Mesenchymal stem cell (in vitro differentiated cells and primary cell): Measurements from ENCODE around the gene INAFM1.

Experiments
- DNase-seq: peaks from one replicate; pipeline ENCODE4 v3.0.0-alpha.2; 2013
- H2AFZ ChIP-seq: one replicate; pipeline ENCODE4 v1.6.1; 2013; ENCODE audit warnings: low read depth, mild to moderate bottlenecking, control low read depth, inconsistent platforms, low read length, moderate library complexity
- H2AK5ac ChIP-seq: 2 replicates; pipeline ENCODE4 v1.6.1; 2013; ENCODE audit warnings: low read length, moderate library complexity, mild to moderate bottlenecking, inconsistent platforms; ENCODE audit not compliant: severe bottlenecking
- H2BK120ac ChIP-seq: one replicate; pipeline ENCODE4 v1.6.1; 2013; ENCODE audit warnings: low read depth, mild to moderate bottlenecking, inconsistent platforms, low read length, moderate library complexity
- H2BK12ac ChIP-seq, 2 experiments: one replicate each; pipeline ENCODE4 v1.6.1; 2013; ENCODE audit warnings: inconsistent platforms in 2 of 2, low read length in 2 of 2, mild to moderate bottlenecking in 2 of 2, moderate library complexity in 2 of 2, control low read depth in 1 of 2
- H2BK15ac ChIP-seq: one replicate; pipeline ENCODE4 v1.6.1; 2013; ENCODE audit warnings: mild to moderate bottlenecking, low read depth, inconsistent platforms; ENCODE audit not compliant: poor library complexity, severe bottlenecking
- H2BK5ac ChIP-seq: 2 replicates; pipeline ENCODE4 v1.6.1; 2013; ENCODE audit warnings: low read depth, mild to moderate bottlenecking, low read length, control low read depth, inconsistent platforms; ENCODE audit not compliant: poor library complexity, severe bottlenecking
- H3K14ac ChIP-seq, 2 experiments: one replicate each; pipeline ENCODE4 v1.6.1; 2013; ENCODE audit warnings: inconsistent platforms in 2 of 2, low read length in 2 of 2, control low read depth in 1 of 2, mild to moderate bottlenecking in 1 of 2, moderate library complexity in 1 of 2
- H3K18ac ChIP-seq, 2 experiments: one replicate each; pipeline ENCODE4 v1.6.1; 2013; ENCODE audit warnings: inconsistent platforms in 2 of 2, low read length in 2 of 2, control low read depth in 1 of 2, low read depth in 1 of 2, mild to moderate bottlenecking in 1 of 2
- H3K23ac ChIP-seq, 2 experiments: one replicate each; pipeline ENCODE4 v1.6.1; 2013; ENCODE audit warnings: inconsistent platforms in 2 of 2, low read length in 2 of 2, mild to moderate bottlenecking in 2 of 2, moderate library complexity in 2 of 2, control low read depth in 1 of 2
- H3K27ac ChIP-seq: 2 replicates; pipeline ENCODE4 v1.5.1; 2013; ENCODE audit warnings: mild to moderate bottlenecking, moderate library complexity, low read length, control low read depth, inconsistent platforms; ENCODE audit not compliant: poor library complexity, severe bottlenecking
- H3K27me3 ChIP-seq, 2 experiments: 2 replicates each; pipeline versions ENCODE4 v1.6.1 to v1.7.0; 2013; ENCODE audit warnings: low read length in 2 of 2, mild to moderate bottlenecking in 2 of 2, moderate library complexity in 2 of 2, control low read depth in 1 of 2, inconsistent platforms in 1 of 2; ENCODE audit not compliant: control insufficient read depth in 1 of 2, insufficient read depth in 1 of 2
- H3K36me3 ChIP-seq, 2 experiments: 2 replicates each; pipeline versions ENCODE4 v1.6.1 to v1.7.0; 2013; ENCODE audit warnings: low read length in 2 of 2, control low read depth in 1 of 2, inconsistent platforms in 1 of 2, low read depth in 1 of 2, mild to moderate bottlenecking in 1 of 2; ENCODE audit not compliant: insufficient read depth in 2 of 2, control insufficient read depth in 1 of 2
- H3K4ac ChIP-seq, 2 experiments: one replicate each; pipeline ENCODE4 v1.6.1; 2013; ENCODE audit warnings: inconsistent platforms in 2 of 2, low read length in 2 of 2, mild to moderate bottlenecking in 2 of 2, moderate library complexity in 2 of 2, control low read depth in 1 of 2, low read depth in 1 of 2
- H3K4me1 ChIP-seq: 2 replicates; pipeline ENCODE4 v1.6.1; 2013; ENCODE audit warnings: low read depth, low read length, control low read depth; ENCODE audit not compliant: control insufficient read depth, insufficient read depth
- H3K4me2 ChIP-seq: 2 replicates; pipeline ENCODE4 v1.6.1; 2013; ENCODE audit warnings: low read length, mild to moderate bottlenecking, inconsistent platforms; ENCODE audit not compliant: poor library complexity, severe bottlenecking
- H3K4me3 ChIP-seq, 2 experiments: 2 replicates each; pipeline versions ENCODE4 v1.5.1 to v1.7.0; 2013; ENCODE audit warnings: low read length in 2 of 2, mild to moderate bottlenecking in 2 of 2, control low read depth in 1 of 2, low read depth in 1 of 2; ENCODE audit not compliant: insufficient read depth in 1 of 2
- H3K79me1 ChIP-seq: replicated peaks from 2 replicates; pipeline ENCODE4 v1.6.1; 2013; ENCODE audit warnings: mild to moderate bottlenecking, control low read depth, low read length, inconsistent platforms; ENCODE audit not compliant: poor library complexity, severe bottlenecking
- H3K9ac ChIP-seq: 2 replicates; pipeline ENCODE4 v1.7.0; 2013; ENCODE audit warnings: mild to moderate bottlenecking, low read length, moderate library complexity
- H3K9me3 ChIP-seq: 2 replicates; pipeline ENCODE4 v1.7.0; 2013; ENCODE audit warnings: mild to moderate bottlenecking, low read length; ENCODE audit not compliant: control insufficient read depth
- H4K8ac ChIP-seq: one replicate; pipeline ENCODE4 v1.6.1; 2013; ENCODE audit warnings: inconsistent platforms, mild to moderate bottlenecking, low read length, moderate library complexity
- H4K91ac ChIP-seq: one replicate; pipeline ENCODE4 v1.6.1; 2013; ENCODE audit warnings: mild to moderate bottlenecking, low read length, inconsistent platforms
- WGBS: methylation state at CpG from one replicate; pipeline ENCODE4 v1.1.7; 2013; ENCODE audit warnings: mixed read lengths; 5-methylcytosine and 5-hydroxymethylcytosine counted together

Gene INAFM1

DNA sequence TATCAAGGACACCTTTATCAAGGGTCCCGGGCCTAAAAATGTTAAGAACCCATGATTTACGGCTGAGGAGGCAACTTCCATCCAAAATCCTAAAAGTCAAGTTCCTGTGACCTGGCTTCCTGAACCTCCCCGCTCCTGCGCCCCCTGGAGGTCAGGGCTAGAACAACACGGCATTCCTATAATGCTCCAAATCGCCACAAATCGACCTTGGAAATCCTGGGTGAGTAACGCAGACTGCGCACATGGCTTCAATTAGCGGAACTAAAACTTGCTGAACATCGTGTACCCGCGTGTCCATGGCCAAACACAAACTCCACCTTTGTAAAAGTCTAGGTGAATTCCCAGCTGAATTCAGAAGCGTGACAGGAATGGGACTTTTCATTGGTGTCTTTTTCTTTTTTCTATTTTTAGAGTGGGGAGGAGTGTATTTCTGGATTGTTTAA, 30.6 kb downstream of the INAFM1 start:
- no peak overlapping the region for H2BK5ac ChIP-seq
- no peaks in the 10 kb centered on the region for H3K79me1 ChIP-seq
- H3K23ac ChIP-seq = no peak overlapping the region
- H2AK5ac ChIP-seq = no peak overlapping the region
- H3K27ac ChIP-seq = no peak overlapping the region
- no peak overlapping the region for H3K4ac ChIP-seq
- H4K91ac ChIP-seq = no peak overlapping the region
- peak; percentile 88 for DNase-seq
- WGBS = 9% methylated on average over 13 of the region's 14 CpGs
- H2BK12ac ChIP-seq = no peak overlapping the region
- peak overlapping the region in 1 of 2 experiments; percentile 34 for H3K4me3 ChIP-seq
- no peak overlapping the region for H2BK120ac ChIP-seq
- H3K14ac ChIP-seq = no peak overlapping the region
- H3K4me1 ChIP-seq = no peaks in the 10 kb centered on the region
- peak overlapping the region; percentile 40 for H3K9ac ChIP-seq
- no peak overlapping the region for H2BK15ac ChIP-seq
- H2AFZ ChIP-seq = no peak overlapping the region
- peak overlapping the region; percentile 37 for H3K4me2 ChIP-seq
- no peaks in the 10 kb centered on the region for H3K9me3 ChIP-seq
- H3K18ac ChIP-seq = peak overlapping the region in 1 of 2 experiments; percentile 54
- H3K36me3 ChIP-seq = no peaks in the 10 kb centered on the region
- peaks cover 6 to 9% of the 10 kb centered on the region in 2 experiments for H3K27me3 ChIP-seq
- no peak overlapping the region for H4K8ac ChIP-seq

- no peak overlapping the region for H3K4me3 ChIP-seq
- no peak overlapping the region for H2BK12ac ChIP-seq
- no peaks in the 10 kb centered on the region for H3K36me3 ChIP-seq
- no peak overlapping the region for H3K9ac ChIP-seq
- no peak overlapping the region for H3K4ac ChIP-seq
- peaks cover 6 to 16% of the 10 kb centered on the region in 2 experiments for H3K27me3 ChIP-seq
- H3K23ac ChIP-seq = no peak overlapping the region
- no peak overlapping the region for H3K27ac ChIP-seq
- no peak overlapping the region for H2BK120ac ChIP-seq
- no peak overlapping the region for H4K91ac ChIP-seq
- H4K8ac ChIP-seq = no peak overlapping the region
- H2BK5ac ChIP-seq = no peak overlapping the region
- H3K4me1 ChIP-seq = no peaks in the 10 kb centered on the region
- H3K18ac ChIP-seq = no peak overlapping the region
- H3K14ac ChIP-seq = no peak overlapping the region
- H3K4me2 ChIP-seq = no peak overlapping the region
- H2AK5ac ChIP-seq = no peak overlapping the region
- H3K79me1 ChIP-seq = no peaks in the 10 kb centered on the region
- H3K9me3 ChIP-seq = no peaks in the 10 kb centered on the region
- no peak overlapping the region for H2BK15ac ChIP-seq
- WGBS = 97% methylated on average over 3 of the region's 3 CpGs
- H2AFZ ChIP-seq = no peak overlapping the region
- DNase-seq = no peak
Measured at GRCh38 chr19:47306303-47306702, 31.6 kb downstream of the INAFM1 start.

DNA sequence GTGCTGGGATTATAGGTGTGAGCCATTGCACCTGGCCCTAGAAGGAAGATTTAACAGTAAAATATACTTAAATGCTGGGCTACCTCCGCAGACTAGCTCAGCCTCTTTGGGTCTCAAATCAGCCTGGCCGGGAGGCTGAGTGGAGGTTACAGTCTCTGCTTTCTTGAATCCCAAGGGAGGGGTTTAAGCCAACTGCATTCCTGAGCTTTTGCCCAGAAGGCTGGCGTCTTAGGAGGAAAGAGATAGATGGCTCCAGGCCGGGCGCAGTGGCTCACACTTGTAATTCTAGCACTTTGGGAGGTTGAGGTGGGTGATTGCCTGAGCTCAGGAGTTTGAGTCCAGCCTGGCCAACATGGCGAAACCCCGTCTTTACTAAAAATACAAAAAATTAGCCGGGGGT, 34.4 kb downstream of the INAFM1 start:
- H3K36me3 ChIP-seq = no peaks in the 10 kb centered on the region
- no peak overlapping the region for H3K4me2 ChIP-seq
- no peak overlapping the region for H2BK12ac ChIP-seq
- no peak overlapping the region for H3K27ac ChIP-seq
- H2BK15ac ChIP-seq = no peak overlapping the region
- H2BK5ac ChIP-seq = no peak overlapping the region
- H3K9ac ChIP-seq = no peak overlapping the region
- H3K18ac ChIP-seq = no peak overlapping the region
- H3K4me1 ChIP-seq = peaks cover 1% of the 10 kb centered on the region
- no peak overlapping the region for H2AFZ ChIP-seq
- no peak overlapping the region for H3K4ac ChIP-seq
- no peak overlapping the region for H2BK120ac ChIP-seq
- WGBS = 89% methylated on average over 8 of the region's 8 CpGs
- no peak overlapping the region for H4K91ac ChIP-seq
- no peak overlapping the region for H2AK5ac ChIP-seq
- H3K23ac ChIP-seq = no peak overlapping the region
- no peak for DNase-seq
- peaks cover 6 to 16% of the 10 kb centered on the region in 2 experiments for H3K27me3 ChIP-seq
- H3K14ac ChIP-seq = no peak overlapping the region
- H3K79me1 ChIP-seq = no peaks in the 10 kb centered on the region
- H3K9me3 ChIP-seq = no peaks in the 10 kb centered on the region
- no peak overlapping the region for H4K8ac ChIP-seq
- H3K4me3 ChIP-seq = no peak overlapping the region

GRCh38 chr19:47309608-47310007, 34.9 kb downstream of the INAFM1 start, which contains the start of gene C5AR1:
C5AR1 (plus strand) TSS chr19:47309861; CDS start chr19:47309896, 35 bp downstream.
- no peak within 1 kb of the TSS for H3K9ac ChIP-seq
- no peaks in the 10 kb centered on the region for H3K9me3 ChIP-seq
- no peak within 1 kb of the TSS for H2BK5ac ChIP-seq
- no peak within 1 kb of the TSS for H2BK12ac ChIP-seq
- no peak within 1 kb of the TSS for H4K91ac ChIP-seq
- peak within 1 kb of the TSS in 1 of 2 experiments; percentile 9 for H3K18ac ChIP-seq
- H3K4me2 ChIP-seq = no peak within 1 kb of the TSS
- no peak within 1 kb of the TSS for H2BK120ac ChIP-seq
- H3K14ac ChIP-seq = peak within 1 kb of the TSS in 1 of 2 experiments; percentile 71
- no peak within 1 kb of the TSS for H3K23ac ChIP-seq
- no peak for DNase-seq
- no peak within 1 kb of the TSS for H4K8ac ChIP-seq
- WGBS = 68% methylated on average over 8 of the region's 12 CpGs
- H2AFZ ChIP-seq = no peak within 1 kb of the TSS
- no peak within 1 kb of the TSS for H3K4ac ChIP-seq
- H3K27ac ChIP-seq = no peak within 1 kb of the TSS
- no peak within 1 kb of the TSS for H2BK15ac ChIP-seq
- H3K4me1 ChIP-seq = peaks cover 1% of the 10 kb centered on the region
- H3K36me3 ChIP-seq = no peaks in the 10 kb centered on the region
- no peak within 1 kb of the TSS for H3K4me3 ChIP-seq
- H3K27me3 ChIP-seq = peaks cover 6 to 16% of the 10 kb centered on the region in 2 experiments
- no peak within 1 kb of the TSS for H2AK5ac ChIP-seq
- H3K79me1 ChIP-seq = no peaks in the 10 kb centered on the region
